H1 (cell line): ENCODE results near the gene NMD3. TPM values are rescaled to one million over a fixed set of nuclear protein-coding genes. Genes with fewer than 3 reads are reported as not detected.

ENCODE experiments used
- ASH2L ChIP-seq: fragments of 200-600, 300-600 bp; sonication (generic); IDR thresholded peaks from one replicate; pipeline ENCODE4 v1.7.1; 2017; ENCODE audit warnings: low read length
- ATF3 ChIP-seq: IDR thresholded peaks from 2 replicates; pipeline ENCODE4 v1.6.1; 2011; ENCODE audit warnings: low read depth, mild to moderate bottlenecking, low read length; ENCODE audit not compliant: insufficient read depth
- CHD7 ChIP-seq: fragments of 300-600 bp; sonication (generic); IDR thresholded peaks from 2 replicates; pipeline ENCODE4 v1.7.1; 2012; ENCODE audit warnings: low read length, moderate library complexity, mild to moderate bottlenecking, inconsistent platforms; ENCODE audit not compliant: insufficient replicate concordance
- EZH2 ChIP-seq: fragments of 200-600 bp; sonication (generic); IDR thresholded peaks from 2 replicates; pipeline ENCODE4 v1.7.1; 2012; ENCODE audit warnings: low read depth, mild to moderate bottlenecking, moderate library complexity, low read length, inconsistent platforms; ENCODE audit not compliant: severe bottlenecking
- MAFK ChIP-seq: IDR thresholded peaks from 2 replicates; pipeline ENCODE4 v1.6.1; 2012; ENCODE audit warnings: low read depth, mild to moderate bottlenecking, improper control_type of control experiment, low read length
- RAD21 ChIP-seq, 2 experiments: IDR thresholded peaks in 1 of 2; conservative IDR thresholded peaks in 1 of 2; 2 replicates each; pipeline ENCODE4 v1.6.1; 2011; ENCODE audit warnings: low read depth in 2 of 2, low read length in 2 of 2, improper control_type of control experiment in 1 of 2, inconsistent platforms in 1 of 2, mild to moderate bottlenecking in 1 of 2, moderate library complexity in 1 of 2
- RBBP5 ChIP-seq: IDR thresholded peaks from 2 replicates; pipeline ENCODE4 v1.7.1; 2012; ENCODE audit warnings: low read depth, mild to moderate bottlenecking, inconsistent platforms, low read length, moderate library complexity, borderline replicate concordance
- SIX5 ChIP-seq: IDR thresholded peaks from 2 replicates; pipeline ENCODE4 v1.6.1; 2011; ENCODE audit warnings: mild to moderate bottlenecking, low read depth, low read length
- TBP ChIP-seq: IDR thresholded peaks from 2 replicates; pipeline ENCODE4 v1.6.1; 2011; ENCODE audit warnings: low read depth, low read length, improper control_type of control experiment
- USF2 ChIP-seq: IDR thresholded peaks from 2 replicates; pipeline ENCODE4 v1.6.1; 2011; ENCODE audit warnings: low read length, improper control_type of control experiment
- polyA plus RNA-seq, 7 experiments: library from polyadenylated mRNA; depleted of rRNA in 3 of 7; stranded (reverse) in 5 of 7; unstranded in 2 of 7; fragments of >200 nt in 5 of 7; fragments of 200-250 nt in 2 of 7; gene quantifications; 1 replicate in 5 of 7; 2 replicates in 1 of 7; 4 replicates in 1 of 7; pipeline versions ENCODE4 v1.2.1 to v1.2.3, GENCODE V29; 2011 to 2013; ENCODE audit warnings: missing spikeins in 2 of 7, mixed read lengths in 2 of 7
- total RNA-seq: library from RNA; stranded (reverse); fragmentation: NEBNext Ultra II Directional; extraction: Animal tissue kit (Norgen Biotek cat#: 25700); gene quantifications from 2 replicates; pipeline ENCODE4 v1.2.1, GENCODE V29; 2021

Gene NMD3
- total and polyA plus RNA-seq, 2 of the 8 experiments (the other 6 are each of a cell fraction or from before 2014, with no cell fraction given): 12.1 to 64.2 TPM

- TF ChIP-seq CHD7 (no peak), SIX5 (no peak), TBP (no peak), EZH2 (no peak), RBBP5 (no peak), ASH2L (no peak), ATF3 (no peak), RAD21 (IDR thresholded peaks at IDR 0.05 in 1 of 2, conservative IDR thresholded peaks at IDR 0.05 in 1 of 2; ENCODE audit: low read depth in 2 of 2, low read length in 2 of 2) (no peak), MAFK (no peak), USF2 (no peak)
Observed at GRCh38 chr3:161224786-161225185, 3.7 kb downstream of the NMD3 start (continued).
